Measurements from ENCODE around the gene WNT4. TPM values are rescaled to one million over a fixed set of nuclear protein-coding genes. Genes with fewer than 3 reads are reported as not detected.

Gene WNT4
- total RNA-seq, 1 donor from 2014 or later, result not detected

GRCh38 chr1:22121421-22121911, 21.4 kb downstream of the WNT4 start:
- Mint-ChIP-seq H3K27ac (no peak overlapping the region), H3K9me3 (no peaks in the 10 kb centered on the region), H3K27me3 (ENCODE audit: insufficient read depth) (no peaks in the 10 kb centered on the region), H3K4me1 (ENCODE audit: low read depth) (no peaks in the 10 kb centered on the region), H3K36me3 (ENCODE audit: low read depth) (peaks cover 7% of the 10 kb centered on the region), H3K4me3 (no peak overlapping the region)
- no peak for DNase-seq (ENCODE audit: low spot score)
- intact Hi-C loops (cut with micrococcal nuclease), result no loop called here

DNA sequence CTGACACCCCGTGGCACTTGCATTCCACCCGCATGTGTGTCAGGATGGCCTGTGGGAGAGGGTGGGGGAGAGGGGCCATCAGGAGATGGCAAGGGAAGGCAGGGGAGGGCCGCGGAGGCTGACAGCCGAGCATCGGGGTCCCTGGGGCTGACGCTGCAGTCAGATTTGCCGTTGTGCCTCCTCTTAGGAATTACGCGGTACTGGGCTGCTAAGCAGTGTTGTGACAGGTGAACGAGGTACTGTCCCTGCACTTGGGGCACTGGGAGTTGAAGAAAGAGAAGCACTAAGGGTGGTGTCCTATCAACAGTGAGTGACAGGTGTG, 22.5 kb downstream of the WNT4 start:
- Mint-ChIP-seq H3K36me3 (ENCODE audit: low read depth) (peaks cover 11% of the 10 kb centered on the region), H3K27ac (peak overlapping the region; percentile 1), H3K27me3 (ENCODE audit: insufficient read depth) (no peaks in the 10 kb centered on the region), H3K9me3 (no peaks in the 10 kb centered on the region), H3K4me1 (ENCODE audit: low read depth) (no peaks in the 10 kb centered on the region), H3K4me3 (no peak overlapping the region)
- intact Hi-C loops (cut with micrococcal nuclease), result no loop called here
- DNase-seq (ENCODE audit: low spot score), result no peak

- Mint-ChIP-seq H3K27ac (no peak overlapping the region), H3K36me3 (ENCODE audit: low read depth) (peaks cover 14% of the 10 kb centered on the region), H3K9me3 (no peaks in the 10 kb centered on the region), H3K4me1 (ENCODE audit: low read depth) (no peaks in the 10 kb centered on the region), H3K27me3 (ENCODE audit: insufficient read depth) (no peaks in the 10 kb centered on the region), H3K4me3 (no peak overlapping the region)
- no peak for DNase-seq (ENCODE audit: low spot score)
- intact Hi-C loops (cut with micrococcal nuclease), result no loop called here
These were observed 23.1 kb downstream of the WNT4 start for GRCh38 chr1:22119626-22120468.

DNA sequence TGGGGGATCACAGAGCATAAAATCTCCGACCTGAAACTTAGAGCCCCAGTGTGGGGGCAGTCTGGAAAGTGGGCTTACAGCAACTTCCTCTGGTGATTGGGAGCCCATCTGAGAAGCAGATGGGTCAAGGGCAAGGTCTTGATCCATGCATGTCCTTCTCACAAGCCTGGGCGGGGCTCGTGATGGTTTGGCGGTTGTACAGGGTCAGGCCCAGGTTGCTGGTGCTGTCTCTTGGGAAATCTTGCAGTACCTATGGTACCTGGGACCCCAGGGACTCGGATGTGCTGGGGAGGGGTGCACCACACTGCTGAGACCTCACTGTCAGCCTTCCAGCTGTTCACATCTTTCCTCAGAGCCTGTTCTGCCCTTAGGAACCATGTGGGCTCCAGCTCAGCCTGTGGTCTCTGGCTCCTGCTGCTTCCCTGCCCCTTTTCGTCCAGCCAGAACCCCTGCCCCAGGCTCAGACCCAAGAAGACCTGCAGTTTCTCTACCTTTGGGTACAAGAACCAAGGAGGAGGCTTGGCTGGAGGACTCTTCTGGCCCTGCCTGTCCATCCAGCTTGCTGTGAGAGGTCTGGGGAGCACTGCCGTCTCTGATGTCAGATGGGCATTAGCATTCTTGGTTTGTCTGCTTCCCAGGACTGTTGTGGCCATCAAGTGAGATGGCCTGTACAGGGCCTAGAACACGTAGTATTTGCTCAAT, 24.5 kb downstream of the WNT4 start:
- DNase-seq (ENCODE audit: low spot score), result no peak
- H3K4me1 Mint-ChIP-seq (ENCODE audit: low read depth), result no peaks in the 10 kb centered on the region
- intact Hi-C loops (cut with micrococcal nuclease), result no loop called here
- no peak overlapping the region for H3K27ac Mint-ChIP-seq
- H3K36me3 Mint-ChIP-seq (ENCODE audit: low read depth), result peaks cover 15% of the 10 kb centered on the region
- no peaks in the 10 kb centered on the region for H3K9me3 Mint-ChIP-seq
- H3K4me3 Mint-ChIP-seq, result no peak overlapping the region
- H3K27me3 Mint-ChIP-seq (ENCODE audit: insufficient read depth), result no peaks in the 10 kb centered on the region

DNA sequence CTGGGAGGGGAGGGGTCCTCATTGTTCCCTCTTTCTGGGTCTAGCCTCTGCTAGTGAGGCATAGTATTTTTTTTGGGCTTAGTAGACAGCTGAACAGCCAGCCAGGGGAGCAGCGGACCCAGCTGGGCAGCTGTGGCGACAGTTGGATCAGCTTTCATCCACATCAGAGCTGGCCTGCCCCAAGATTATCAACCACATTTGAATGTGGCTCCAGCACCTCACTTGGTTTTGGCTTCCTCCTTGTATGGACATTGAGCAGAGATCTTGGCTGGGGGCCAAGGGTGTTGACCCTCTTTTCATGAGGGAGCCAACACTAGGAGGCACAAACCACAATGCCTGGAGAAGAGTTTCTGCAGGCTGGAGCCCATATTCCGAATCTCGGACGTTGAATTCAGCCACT, 25.0 kb downstream of the WNT4 start:
- intact Hi-C loops (cut with micrococcal nuclease), result no loop called here
- no peaks in the 10 kb centered on the region for H3K9me3 Mint-ChIP-seq
- H3K36me3 Mint-ChIP-seq (ENCODE audit: low read depth), result peaks cover 19% of the 10 kb centered on the region
- no peaks in the 10 kb centered on the region for H3K27me3 Mint-ChIP-seq (ENCODE audit: insufficient read depth)
- H3K4me1 Mint-ChIP-seq (ENCODE audit: low read depth), result no peaks in the 10 kb centered on the region
- H3K27ac Mint-ChIP-seq, result no peak overlapping the region
- H3K4me3 Mint-ChIP-seq, result no peak overlapping the region
- no peak for DNase-seq (ENCODE audit: low spot score)

DNA sequence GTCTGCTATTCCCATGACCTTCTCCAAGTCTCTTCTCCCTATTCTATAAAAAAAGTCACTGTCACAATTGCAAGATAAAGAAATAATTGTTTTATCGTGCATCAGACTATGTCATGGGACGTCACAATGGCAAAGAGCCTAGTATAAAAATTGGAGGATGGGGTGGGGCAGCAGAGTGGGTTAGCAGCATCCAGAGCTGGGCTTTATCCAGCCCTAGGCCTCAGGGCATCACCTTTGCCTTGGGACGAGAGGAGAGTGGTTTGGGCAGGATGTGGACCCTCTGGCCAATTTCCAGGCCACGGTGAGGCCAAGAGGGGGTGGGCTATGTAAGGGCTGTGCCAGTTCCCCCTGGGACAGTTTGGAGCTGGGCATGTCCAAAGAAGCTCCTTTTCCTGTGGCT, 25.7 kb downstream of the WNT4 start:
- peaks cover 22% of the 10 kb centered on the region for H3K36me3 Mint-ChIP-seq (ENCODE audit: low read depth)
- no peak overlapping the region for H3K27ac Mint-ChIP-seq
- intact Hi-C loops (cut with micrococcal nuclease), result no loop called here
- no peaks in the 10 kb centered on the region for H3K9me3 Mint-ChIP-seq
- H3K4me3 Mint-ChIP-seq, result no peak overlapping the region
- DNase-seq (ENCODE audit: low spot score), result no peak
- H3K27me3 Mint-ChIP-seq (ENCODE audit: insufficient read depth), result no peaks in the 10 kb centered on the region
- H3K4me1 Mint-ChIP-seq (ENCODE audit: low read depth), result no peaks in the 10 kb centered on the region

GRCh38 chr1:22115286-22115685, 27.6 kb downstream of the WNT4 start:
- no peak for DNase-seq (ENCODE audit: low spot score)
- Mint-ChIP-seq H3K9me3 (no peaks in the 10 kb centered on the region), H3K27ac (peak overlapping the region; percentile 13), H3K4me3 (no peak overlapping the region), H3K36me3 (ENCODE audit: low read depth) (peaks cover 25% of the 10 kb centered on the region), H3K27me3 (ENCODE audit: insufficient read depth) (no peaks in the 10 kb centered on the region), H3K4me1 (ENCODE audit: low read depth) (no peaks in the 10 kb centered on the region)
- intact Hi-C loops (cut with micrococcal nuclease), result no loop called here

DNA sequence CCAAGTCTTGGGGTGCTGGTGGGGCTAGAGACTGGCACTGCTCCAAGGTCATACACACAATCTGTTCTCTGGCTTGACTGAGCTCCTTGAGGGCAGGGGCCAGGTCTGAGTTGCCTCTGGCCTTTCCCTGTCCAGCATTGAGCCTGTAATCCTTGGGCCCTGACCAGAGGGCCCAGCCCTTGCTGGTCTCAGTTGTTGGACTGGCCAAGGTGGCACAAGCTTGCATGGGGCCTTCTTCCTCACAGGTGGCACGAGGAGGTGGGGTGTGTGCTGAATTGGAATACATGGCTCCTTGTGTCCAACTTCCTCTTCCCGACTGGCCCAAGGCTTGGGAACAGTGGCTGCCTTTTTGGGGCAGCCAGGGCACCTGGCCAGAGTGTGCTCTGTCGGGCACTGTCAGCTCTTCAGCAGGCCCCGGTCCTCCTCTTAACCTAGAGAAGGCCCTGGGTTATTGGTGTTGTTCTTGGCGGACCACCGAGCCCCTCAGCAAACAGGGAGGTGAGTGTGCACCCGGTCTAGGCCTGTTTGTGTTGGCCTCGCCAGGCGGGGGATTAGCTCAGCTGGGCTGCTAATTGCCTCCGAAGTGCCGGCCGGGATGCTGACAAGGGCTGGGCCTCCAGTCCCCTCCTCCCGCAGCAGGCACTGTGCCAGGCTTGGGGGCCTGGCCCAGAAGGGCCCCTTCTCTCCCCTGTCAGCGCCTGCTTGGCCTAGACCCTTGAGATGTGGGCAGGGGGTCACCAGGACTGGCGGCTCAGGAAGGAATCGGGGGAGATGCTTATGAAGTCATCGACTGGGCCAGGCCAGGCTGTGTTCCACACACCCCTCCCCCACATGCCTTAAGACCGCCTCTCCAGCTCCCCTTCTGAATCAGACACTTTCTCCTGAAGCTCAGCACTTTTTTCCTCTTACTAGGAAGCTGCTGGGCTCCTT, 28.5 kb downstream of the WNT4 start:
- Mint-ChIP-seq H3K9me3 (no peaks in the 10 kb centered on the region), H3K27ac (no peak overlapping the region), H3K27me3 (ENCODE audit: insufficient read depth) (no peaks in the 10 kb centered on the region), H3K4me1 (ENCODE audit: low read depth) (peaks cover under 1% of the 10 kb centered on the region), H3K36me3 (ENCODE audit: low read depth) (peaks cover 24% of the 10 kb centered on the region), H3K4me3 (no peak overlapping the region)
- intact Hi-C loops (cut with micrococcal nuclease), result no loop called here
- DNase-seq (ENCODE audit: low spot score), result no peak

DNA sequence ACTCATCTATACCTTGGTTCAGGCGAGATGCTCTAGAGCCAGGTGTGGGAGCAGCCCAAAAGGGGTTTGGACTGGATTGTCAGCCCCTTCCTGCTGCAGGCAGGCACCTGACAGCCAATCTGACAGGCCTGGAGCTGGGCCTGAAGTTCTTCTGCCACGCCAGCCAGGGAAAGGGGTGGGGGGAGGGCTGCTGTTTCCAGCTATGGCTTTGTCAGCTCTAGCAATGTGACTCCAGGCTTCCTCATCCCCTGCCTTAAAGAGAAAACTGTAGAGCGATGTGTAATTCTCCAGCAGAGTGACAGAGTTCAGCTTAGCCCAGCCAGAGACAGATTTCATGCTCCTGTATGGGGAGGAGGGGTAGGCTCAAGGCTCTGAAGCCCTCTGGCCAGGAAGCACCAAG, 30.3 kb downstream of the WNT4 start:
- intact Hi-C loops (cut with micrococcal nuclease), result no loop called here
- Mint-ChIP-seq H3K27me3 (ENCODE audit: insufficient read depth) (no peaks in the 10 kb centered on the region), H3K4me3 (no peak overlapping the region), H3K27ac (no peak overlapping the region), H3K9me3 (no peaks in the 10 kb centered on the region), H3K36me3 (ENCODE audit: low read depth) (peaks cover 29% of the 10 kb centered on the region), H3K4me1 (ENCODE audit: low read depth) (peaks cover 6% of the 10 kb centered on the region)
- DNase-seq (ENCODE audit: low spot score), result no peak

DNA sequence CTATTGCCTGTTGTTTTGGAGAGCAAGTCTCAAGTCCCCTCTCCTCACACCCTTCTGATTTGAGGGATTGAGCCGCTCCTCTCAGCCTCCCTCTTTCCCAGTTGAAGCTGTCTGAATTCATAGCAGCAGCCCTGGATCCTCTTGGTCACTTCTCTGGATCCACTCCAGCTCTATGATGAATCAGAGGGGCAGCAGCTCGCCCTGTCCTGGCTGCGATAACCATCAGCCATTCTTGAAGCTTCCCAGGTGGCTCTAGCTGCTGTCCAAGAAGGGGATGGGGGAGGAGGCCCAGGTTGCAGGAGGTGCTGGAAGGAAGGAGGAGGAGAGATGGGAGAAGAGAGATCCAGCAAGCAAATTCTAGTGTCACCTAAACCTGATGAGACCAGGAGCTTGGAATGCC, 31.3 kb downstream of the WNT4 start:
- DNase-seq (ENCODE audit: low spot score), result no peak
- Mint-ChIP-seq H3K27me3 (ENCODE audit: insufficient read depth) (no peaks in the 10 kb centered on the region), H3K27ac (peak overlapping the region; percentile 42), H3K4me3 (no peak overlapping the region), H3K9me3 (no peaks in the 10 kb centered on the region), H3K36me3 (ENCODE audit: low read depth) (peaks cover 31% of the 10 kb centered on the region), H3K4me1 (ENCODE audit: low read depth) (peaks cover 6% of the 10 kb centered on the region)
- intact Hi-C loops (cut with micrococcal nuclease), result no loop called here

DNA sequence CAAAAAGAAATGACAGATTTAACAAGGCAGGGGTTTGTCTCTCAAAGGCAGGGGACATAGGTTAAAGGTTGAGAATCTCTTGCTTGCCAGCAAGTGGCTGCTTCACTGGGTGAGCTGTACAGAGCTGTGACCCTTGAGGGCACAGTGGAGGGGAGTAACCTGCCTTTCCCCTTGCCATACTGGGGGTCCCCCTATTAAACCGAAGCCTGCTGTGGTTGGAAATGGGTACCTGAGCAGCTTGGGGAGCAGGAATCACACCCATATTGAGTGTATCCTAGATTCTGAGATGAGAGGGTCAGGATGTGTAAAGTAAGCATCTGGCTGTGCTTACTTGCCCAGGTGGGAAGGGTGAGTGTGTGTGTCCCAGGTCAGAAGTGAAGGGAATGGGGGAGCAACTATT, 31.8 kb downstream of the WNT4 start:
- H3K4me3 Mint-ChIP-seq, result no peak overlapping the region
- H3K4me1 Mint-ChIP-seq (ENCODE audit: low read depth), result peaks cover 6% of the 10 kb centered on the region
- H3K27me3 Mint-ChIP-seq (ENCODE audit: insufficient read depth), result no peaks in the 10 kb centered on the region
- DNase-seq (ENCODE audit: low spot score), result no peak
- no peaks in the 10 kb centered on the region for H3K9me3 Mint-ChIP-seq
- H3K36me3 Mint-ChIP-seq (ENCODE audit: low read depth), result peaks cover 31% of the 10 kb centered on the region
- intact Hi-C loops (cut with micrococcal nuclease), result no loop called here
- H3K27ac Mint-ChIP-seq, result peak overlapping the region; percentile 18

GRCh38 chr1:22110016-22110415, 32.9 kb downstream of the WNT4 start:
- no peak for DNase-seq (ENCODE audit: low spot score)
- Mint-ChIP-seq H3K27ac (no peak overlapping the region), H3K4me3 (no peak overlapping the region), H3K4me1 (ENCODE audit: low read depth) (peaks cover 15% of the 10 kb centered on the region), H3K9me3 (no peaks in the 10 kb centered on the region), H3K36me3 (ENCODE audit: low read depth) (peaks cover 33% of the 10 kb centered on the region), H3K27me3 (ENCODE audit: insufficient read depth) (no peaks in the 10 kb centered on the region)
- intact Hi-C loops (cut with micrococcal nuclease), result no loop called here

All from activated T-helper 1 cell treated with anti-CD3 and anti-CD28 coated beads, Interleukin-12 subunit alpha, Interleukin-12 subunit beta, Interleukin-2, Interleukin-4 antibody, amounts not matched to agents 30 ng/mL and 10 ng/mL and 1 ng/mL, durations not matched to agents 14 hours and 24 hours and 36 hours (primary cell).